GM19452 (cell line): ENCODE measurements around the gene ZHX3.

Source experiments
- ATAC-seq: cut with Tn5 transposase; IDR thresholded peaks from one replicate; pipeline ENCODE4 v1.9.1; 2021; ENCODE audit not compliant: unreplicated experiment

ZHX3 gene

GRCh38 chr20:41159547-41159946 is 158.0 kb downstream of the ZHX3 start:
- ATAC-seq = no peak

- ATAC-seq = no peak
Observed at GRCh38 chr20:41158082-41158625, 159.4 kb downstream of the ZHX3 start.

- no peak for ATAC-seq
Observed at GRCh38 chr20:41155261-41155660, 162.3 kb downstream of the ZHX3 start.

GRCh38 chr20:41154436-41155176 is 162.9 kb downstream of the ZHX3 start:
- no peak for ATAC-seq

GRCh38 chr20:41152108-41152757 is 165.3 kb downstream of the ZHX3 start:
- ATAC-seq = no peak

GRCh38 chr20:41151134-41151869 is 166.2 kb downstream of the ZHX3 start:
- no peak for ATAC-seq

- no peak for ATAC-seq
Observed at GRCh38 chr20:41150664-41151063, 166.9 kb downstream of the ZHX3 start.

- no peak for ATAC-seq
Observed at GRCh38 chr20:41148942-41149341, 168.6 kb downstream of the ZHX3 start.

GRCh38 chr20:41147767-41148191 is 169.8 kb downstream of the ZHX3 start:
- no peak for ATAC-seq

GRCh38 chr20:41145821-41146620 is 171.5 kb downstream of the ZHX3 start:
- no peak for ATAC-seq

GRCh38 chr20:41145317-41145716 is 172.2 kb downstream of the ZHX3 start:
- no peak for ATAC-seq

GRCh38 chr20:41143354-41143753 is 174.2 kb downstream of the ZHX3 start:
- ATAC-seq = no peak

- no peak for ATAC-seq
Observed at GRCh38 chr20:41142919-41143318, 174.6 kb downstream of the ZHX3 start.

- no peak for ATAC-seq
Observed at GRCh38 chr20:41142245-41142644, 175.3 kb downstream of the ZHX3 start.

GRCh38 chr20:41141153-41141815 is 176.2 kb downstream of the ZHX3 start:
- ATAC-seq = no peak

GRCh38 chr20:41140226-41141133 is 177.1 kb downstream of the ZHX3 start:
- ATAC-seq = no peak

- no peak for ATAC-seq
Observed at GRCh38 chr20:41139227-41140093, 178.1 kb downstream of the ZHX3 start.

GRCh38 chr20:41138475-41139226 is 178.9 kb downstream of the ZHX3 start:
- no peak for ATAC-seq
